ENCODE measurements around the gene ATAT1.

GRCh38 chr6:30599625-30600324 lies 26.9 kb upstream of the ATAT1 start:
- TF ChIP-seq, protein P1, sequence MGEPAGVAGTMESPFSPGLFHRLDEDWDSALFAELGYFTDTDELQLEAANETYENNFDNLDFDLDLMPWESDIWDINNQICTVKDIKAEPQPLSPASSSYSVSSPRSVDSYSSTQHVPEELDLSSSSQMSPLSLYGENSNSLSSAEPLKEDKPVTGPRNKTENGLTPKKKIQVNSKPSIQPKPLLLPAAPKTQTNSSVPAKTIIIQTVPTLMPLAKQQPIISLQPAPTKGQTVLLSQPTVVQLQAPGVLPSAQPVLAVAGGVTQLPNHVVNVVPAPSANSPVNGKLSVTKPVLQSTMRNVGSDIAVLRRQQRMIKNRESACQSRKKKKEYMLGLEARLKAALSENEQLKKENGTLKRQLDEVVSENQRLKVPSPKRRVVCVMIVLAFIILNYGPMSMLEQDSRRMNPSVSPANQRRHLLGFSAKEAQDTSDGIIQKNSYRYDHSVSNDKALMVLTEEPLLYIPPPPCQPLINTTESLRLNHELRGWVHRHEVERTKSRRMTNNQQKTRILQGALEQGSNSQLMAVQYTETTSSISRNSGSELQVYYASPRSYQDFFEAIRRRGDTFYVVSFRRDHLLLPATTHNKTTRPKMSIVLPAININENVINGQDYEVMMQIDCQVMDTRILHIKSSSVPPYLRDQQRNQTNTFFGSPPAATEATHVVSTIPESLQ (CRISPR knock-in tag; IDR thresholded peaks at IDR 0.05), result no peak
- TF ChIP-seq ZSCAN18 (CRISPR knock-in tag; IDR thresholded peaks at IDR 0.05) (no peak), SP1 (CRISPR knock-in tag; conservative IDR thresholded peaks at IDR 0.05) (no peak), E2F1 (CRISPR knock-in tag; IDR thresholded peaks at IDR 0.05) (no peak)
- TF ChIP-seq, protein P2, sequence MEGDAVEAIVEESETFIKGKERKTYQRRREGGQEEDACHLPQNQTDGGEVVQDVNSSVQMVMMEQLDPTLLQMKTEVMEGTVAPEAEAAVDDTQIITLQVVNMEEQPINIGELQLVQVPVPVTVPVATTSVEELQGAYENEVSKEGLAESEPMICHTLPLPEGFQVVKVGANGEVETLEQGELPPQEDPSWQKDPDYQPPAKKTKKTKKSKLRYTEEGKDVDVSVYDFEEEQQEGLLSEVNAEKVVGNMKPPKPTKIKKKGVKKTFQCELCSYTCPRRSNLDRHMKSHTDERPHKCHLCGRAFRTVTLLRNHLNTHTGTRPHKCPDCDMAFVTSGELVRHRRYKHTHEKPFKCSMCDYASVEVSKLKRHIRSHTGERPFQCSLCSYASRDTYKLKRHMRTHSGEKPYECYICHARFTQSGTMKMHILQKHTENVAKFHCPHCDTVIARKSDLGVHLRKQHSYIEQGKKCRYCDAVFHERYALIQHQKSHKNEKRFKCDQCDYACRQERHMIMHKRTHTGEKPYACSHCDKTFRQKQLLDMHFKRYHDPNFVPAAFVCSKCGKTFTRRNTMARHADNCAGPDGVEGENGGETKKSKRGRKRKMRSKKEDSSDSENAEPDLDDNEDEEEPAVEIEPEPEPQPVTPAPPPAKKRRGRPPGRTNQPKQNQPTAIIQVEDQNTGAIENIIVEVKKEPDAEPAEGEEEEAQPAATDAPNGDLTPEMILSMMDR (IDR thresholded peaks at IDR 0.05), result no peak

Data from WTC11 (cell line).